Transverse colon (tissue), 4 donors: ENCODE data around the gene INHBC. TPM values are rescaled to one million over a fixed set of nuclear protein-coding genes. Genes with fewer than 3 reads are reported as not detected.

Experiments used
- DNase-seq: peaks from one replicate; pipeline ENCODE4 v3.0.0-alpha.2; 2019
- H3K27ac ChIP-seq, 4 donors: fragments of 200-600 bp; sonication (generic); 2 replicates each; pipeline ENCODE4 v1.5.1; 2016 to 2018; ENCODE audit warnings: inconsistent platforms in 4 of 4
- H3K27me3 ChIP-seq: fragments of 200-600 bp; sonication (generic); 2 replicates; pipeline ENCODE4 v1.5.1; 2017; ENCODE audit warnings: inconsistent platforms
- H3K36me3 ChIP-seq, 4 donors: fragments of 200-600 bp; sonication (generic); 2 replicates each; pipeline ENCODE4 v1.5.1; 2017 to 2019; ENCODE audit warnings: inconsistent platforms in 4 of 4
- H3K4me1 ChIP-seq, 4 donors: fragments of 200-600 bp; sonication (generic); 2 replicates each; pipeline ENCODE4 v1.5.1; 2017 to 2020; ENCODE audit warnings: inconsistent platforms in 4 of 4
- H3K4me3 ChIP-seq, 4 donors: fragments of 200-600 bp; sonication (generic); 1 replicate in 1 of 4; 2 replicates in 3 of 4; pipeline versions ENCODE4 v1.5.1 to v1.6.1; 2017 to 2019; ENCODE audit warnings: inconsistent platforms in 4 of 4
- H3K9me3 ChIP-seq, 2 donors: fragments of 200-600 bp; sonication (generic); 2 replicates each; pipeline ENCODE4 v1.5.1; 2017 to 2019; ENCODE audit warnings: inconsistent platforms in 2 of 2
- CTCF ChIP-seq, 5 experiments: fragments of 200-600 bp in 3 of 5; fragments of 450-650 bp in 2 of 5; sonication (generic) in 3 of 5; IDR thresholded peaks; 1 replicate in 2 of 5; 2 replicates in 3 of 5; pipeline ENCODE4 v1.5.1; 2016 to 2017; ENCODE audit warnings: antibody characterized with exemption in 5 of 5, inconsistent platforms in 3 of 5, mild to moderate bottlenecking in 2 of 5, moderate library complexity in 1 of 5
- EP300 ChIP-seq: sonication (generic); formaldehyde crosslinking; IDR thresholded peaks from one replicate; pipeline ENCODE4 v1.6.1; 2017; ENCODE audit warnings: antibody characterized with exemption, low read depth
- POLR2A ChIP-seq: fragments of 450-650 bp; IDR thresholded peaks from one replicate; pipeline ENCODE4 v1.6.1; 2016; ENCODE audit warnings: antibody characterized with exemption, mild to moderate bottlenecking, moderate library complexity
- POLR2AphosphoS5 ChIP-seq, 3 donors: sonication (generic); formaldehyde crosslinking; IDR thresholded peaks; one replicate each; pipeline ENCODE4 v1.6.1; 2016; ENCODE audit warnings: antibody characterized with exemption in 3 of 3
- WGBS, 2 donors: methylation state at CpG; one replicate each; pipeline ENCODE4 v1.1.5; 2018; ENCODE audit warnings: low coverage in 1 of 2; 5-methylcytosine and 5-hydroxymethylcytosine counted together
- in situ Hi-C, 4 donors: fragments of 200-750 bp; cut with MboI; loops; one replicate each; pipeline versions ENCODE4 v1.15.0 to v1.15.1; 2017; ENCODE audit warnings: low sequenced_read_pairs in 3 of 4, low pct_ligation_motif_present in 1 of 4, low pct_unique_long_range_greater_than_20kb in 1 of 4
- intact Hi-C: fragments of 100-400 bp; cut with DNase I; formaldehyde crosslinking; loops from one replicate; pipeline ENCODE4 v1.15.1; 2023; ENCODE audit warnings: low total_unique reads
- total RNA-seq, 4 donors: library from RNA; depleted of rRNA; stranded (reverse); fragments of >200 nt; gene quantifications; one replicate each; pipeline ENCODE4 v1.1.0, GENCODE V29; 2016

INHBC gene
- total RNA-seq, 4 donors from 2014 or later: not detected

- H3K9me3 ChIP-seq: no peaks in the 10 kb centered on the region
- TF ChIP-seq POLR2A: no peak
- no peak for TF ChIP-seq CTCF (IDR thresholded peaks at IDR 0.05)
- TF ChIP-seq POLR2AphosphoS5 (IDR thresholded peaks at IDR 0.05): no peak
- H3K36me3 ChIP-seq: no peaks in the 10 kb centered on the region
- intact Hi-C loops (no loop called here), in situ Hi-C loops (no loop called here)
- no peak for DNase-seq
- 94% methylated on average over 3 of the region's 3 CpGs; no CpG with 5 or more reads in 1 of the 2 donors for WGBS, 2 donors
- no peak overlapping the region for H3K4me3 ChIP-seq
- H3K27ac ChIP-seq: no peak overlapping the region
- H3K27me3 ChIP-seq: peaks cover 58% of the 10 kb centered on the region
- H3K4me1 ChIP-seq: peaks cover 15 to 33% (median 20%) of the 10 kb centered on the region in 4 donors
Observed at GRCh38 chr12:57471661-57472060, 37.1 kb downstream of the INHBC start.

- no peak for DNase-seq
- intact Hi-C loops: no loop called here
- H3K27ac ChIP-seq: no peak overlapping the region
- TF ChIP-seq POLR2A (no peak), POLR2AphosphoS5 (IDR thresholded peaks at IDR 0.05) (no peak), EP300 (no peak), CTCF (IDR thresholded peaks at IDR 0.05) (no peak)
- no peaks in the 10 kb centered on the region for H3K36me3 ChIP-seq
- H3K9me3 ChIP-seq: no peaks in the 10 kb centered on the region
- H3K4me3 ChIP-seq: no peak overlapping the region
- in situ Hi-C loops: no loop called here
- WGBS, 2 donors: 84 to 100% methylated on average over 2 to 3 of the region's 3 CpGs
- peaks cover 62% of the 10 kb centered on the region for H3K27me3 ChIP-seq
- H3K4me1 ChIP-seq: peaks cover 15 to 33% (median 20%) of the 10 kb centered on the region in 4 donors
Observed at GRCh38 chr12:57472391-57472790, 37.8 kb downstream of the INHBC start.

GRCh38 chr12:57473392-57473791 is 38.8 kb downstream of the INHBC start:
- DNase-seq: no peak
- in situ Hi-C loops (no loop called here), intact Hi-C loops (no loop called here)
- Histone ChIP-seq H3K27me3 (peaks cover 64% of the 10 kb centered on the region), H3K9me3 (no peaks in the 10 kb centered on the region), H3K36me3 (no peaks in the 10 kb centered on the region), H3K27ac (no peak overlapping the region), H3K4me1 (peaks cover 15 to 33% (median 20%) of the 10 kb centered on the region in 4 donors), H3K4me3 (no peak overlapping the region)
- 52 to 61% methylated on average over 2 to 3 of the region's 3 CpGs for WGBS, 2 donors
- no peak for TF ChIP-seq EP300
- TF ChIP-seq POLR2A: no peak
- no peak for TF ChIP-seq POLR2AphosphoS5 (IDR thresholded peaks at IDR 0.05)

- Histone ChIP-seq H3K9me3 (no peaks in the 10 kb centered on the region), H3K4me3 (no peak overlapping the region), H3K4me1 (peaks cover 15 to 34% (median 20%) of the 10 kb centered on the region in 4 donors), H3K27ac (no peak overlapping the region), H3K36me3 (no peaks in the 10 kb centered on the region), H3K27me3 (peaks cover 64% of the 10 kb centered on the region)
- intact Hi-C loops (no loop called here), in situ Hi-C loops (no loop called here)
- DNase-seq: no peak
- TF ChIP-seq EP300 (no peak), POLR2A (no peak), CTCF (IDR thresholded peaks at IDR 0.05) (no peak), POLR2AphosphoS5 (IDR thresholded peaks at IDR 0.05) (no peak)
- WGBS, 2 donors: 87 to 100% methylated on average over 3 to 5 of the region's 5 CpGs
Observed at GRCh38 chr12:57473886-57474285, 39.3 kb downstream of the INHBC start.

GRCh38 chr12:57474430-57474829 is 39.8 kb downstream of the INHBC start:
- TF ChIP-seq EP300 (no peak), POLR2AphosphoS5 (IDR thresholded peaks at IDR 0.05) (no peak), CTCF (IDR thresholded peaks at IDR 0.05) (no peak), POLR2A (no peak)
- 75% methylated on average over 8 of the region's 8 CpGs; no CpG with 5 or more reads in 1 of the 2 donors for WGBS, 2 donors

More at GRCh38 chr12:57474430-57474829, 39.8 kb downstream of the INHBC start:
- Histone ChIP-seq H3K27me3 (peaks cover 69% of the 10 kb centered on the region), H3K4me1 (peaks cover 15 to 39% (median 20%) of the 10 kb centered on the region in 4 donors), H3K36me3 (no peaks in the 10 kb centered on the region), H3K27ac (no peak overlapping the region), H3K9me3 (no peaks in the 10 kb centered on the region), H3K4me3 (no peak overlapping the region)
- in situ Hi-C loops: no loop called here
- intact Hi-C loops: no loop called here
- DNase-seq: no peak
